SK-N-SH (cell line): ENCODE measurements around the gene RCOR2. TPM values are rescaled to one million over a fixed set of nuclear protein-coding genes. Genes with fewer than 3 reads are reported as not detected.

Experiments used
- CTCF ChIA-PET: fragments of 300-600, 350-600 bp; formaldehyde crosslinking; extraction: SDS; loops from one replicate; lab custom pipeline; 2021; lab: Yijun Ruan, JAX
- POLR2A ChIA-PET: fragments of 350-600 bp; sonication (Branson Sonifier 250); formaldehyde crosslinking; extraction: SDS; loops from one replicate; lab custom pipeline; 2020; ENCODE audit warnings: antibody characterized with exemption, inconsistent platforms; lab: Yijun Ruan, JAX
- DNase-seq: peaks from one replicate; pipeline ENCODE4 v3.0.0; 2012
- H2AFZ ChIP-seq: fragments of 200-600 bp; sonication (generic); 2 replicates; pipeline ENCODE4 v1.8.1; 2016; ENCODE audit warnings: antibody characterized with exemption, mild to moderate bottlenecking, low read depth
- H3F3A ChIP-seq: fragments of 200-600 bp; sonication (generic); replicated peaks from 2 replicates; pipeline ENCODE3; 2016; ENCODE audit warnings: antibody characterized with exemption, mild to moderate bottlenecking; ENCODE audit not compliant: insufficient read depth
- H3K27ac ChIP-seq, 2 experiments: fragments of 200-500 bp in 1 of 2; fragments of 200-600 bp in 1 of 2; sonication (Bioruptor generic) in 1 of 2; sonication (generic), shearing (Covaris generic) in 1 of 2; 2 replicates each; pipeline versions ENCODE4 v1.5.1 to v1.6.1; 2014 to 2016; ENCODE audit warnings: low read depth in 2 of 2, inconsistent platforms in 1 of 2, low read length in 1 of 2, mild to moderate bottlenecking in 1 of 2, mixed read lengths in 1 of 2
- H3K27me3 ChIP-seq: fragments of 200-600 bp; sonication (generic), shearing (Covaris generic); 2 replicates; pipeline ENCODE4 v1.6.1; 2016; ENCODE audit warnings: mixed run types; ENCODE audit not compliant: insufficient read depth
- H3K36me3 ChIP-seq, 2 experiments: fragments of 200-500 bp in 1 of 2; fragments of 200-600 bp in 1 of 2; sonication (Bioruptor generic) in 1 of 2; sonication (generic) in 1 of 2; replicated peaks in 1 of 2; 2 replicates each; pipeline versions ENCODE3 to v1.5.1; 2014 to 2016; ENCODE audit warnings: low read length in 1 of 2, mild to moderate bottlenecking in 1 of 2; ENCODE audit not compliant: insufficient read depth in 2 of 2, control insufficient read depth in 1 of 2
- H3K4me1 ChIP-seq, 2 experiments: fragments of 200-500 bp in 1 of 2; fragments of 200-600 bp in 1 of 2; sonication (Bioruptor generic) in 1 of 2; sonication (generic), shearing (Covaris generic) in 1 of 2; 2 replicates each; pipeline versions ENCODE4 v1.5.1 to v1.6.1; 2014 to 2016; ENCODE audit warnings: low read depth in 1 of 2, low read length in 1 of 2, mixed run types in 1 of 2; ENCODE audit not compliant: insufficient read depth in 2 of 2, control insufficient read depth in 1 of 2
- H3K4me2 ChIP-seq: fragments of 200-600 bp; sonication (generic), shearing (Covaris generic); 2 replicates; pipeline ENCODE4 v1.6.1; 2017; ENCODE audit warnings: mixed run types
- H3K4me3 ChIP-seq, 2 experiments: fragments of 200-500 bp in 1 of 2; fragments of 200-600 bp in 1 of 2; sonication (Bioruptor generic) in 1 of 2; sonication (generic), shearing (Covaris generic) in 1 of 2; 2 replicates each; pipeline versions ENCODE4 v1.5.1 to v1.8.1; 2014 to 2016; ENCODE audit warnings: low read depth in 2 of 2, inconsistent platforms in 1 of 2, low read length in 1 of 2, mild to moderate bottlenecking in 1 of 2, mixed read lengths in 1 of 2, moderate library complexity in 1 of 2
- H3K79me2 ChIP-seq: fragments of 200-600 bp; sonication (generic); 2 replicates; pipeline ENCODE4 v1.8.1; 2017; ENCODE audit warnings: mild to moderate bottlenecking; ENCODE audit not compliant: insufficient read depth
- H3K9ac ChIP-seq: fragments of 200-600 bp; sonication (generic); 2 replicates; pipeline ENCODE4 v1.6.1; 2017; ENCODE audit warnings: mixed run types
- H3K9me2 ChIP-seq: fragments of 200-600 bp; sonication (generic); 2 replicates; pipeline ENCODE4 v1.6.1; 2017; ENCODE audit warnings: mixed run types
- H3K9me3 ChIP-seq: fragments of 200-600 bp; sonication (generic); 2 replicates; pipeline ENCODE4 v1.6.1; 2017; ENCODE audit warnings: mixed run types, mild to moderate bottlenecking, moderate library complexity
- H4K20me1 ChIP-seq: fragments of 200-600 bp; sonication (generic); 2 replicates; pipeline ENCODE4 v1.6.1; 2017; ENCODE audit warnings: mild to moderate bottlenecking, mixed run types; ENCODE audit not compliant: insufficient read depth
- FOXJ3 ChIP-seq: sonication (generic); formaldehyde crosslinking; IDR thresholded peaks from 2 replicates; pipeline ENCODE4 v1.5.1; 2020; ENCODE audit warnings: mild to moderate bottlenecking, missing genetic modification reagents
- FOXM1 ChIP-seq: IDR thresholded peaks from 2 replicates; pipeline ENCODE4 v1.4.0; 2012; ENCODE audit warnings: low read depth, mild to moderate bottlenecking
- GABPA ChIP-seq: IDR thresholded peaks from 2 replicates; pipeline ENCODE4 v1.4.0; 2012; ENCODE audit warnings: low read depth, mild to moderate bottlenecking
- MEF2A ChIP-seq: IDR thresholded peaks from 2 replicates; pipeline ENCODE4 v1.4.0; 2012; ENCODE audit warnings: low read depth, borderline replicate concordance
- NFIC ChIP-seq: IDR thresholded peaks from 2 replicates; pipeline ENCODE4 v1.4.0; 2012; ENCODE audit warnings: borderline replicate concordance
- NRF1 ChIP-seq: IDR thresholded peaks from 2 replicates; pipeline ENCODE4 v1.6.1; 2012; ENCODE audit warnings: low read depth, mild to moderate bottlenecking, low read length
- POLR2AphosphoS5 ChIP-seq: IDR thresholded peaks from 2 replicates; pipeline ENCODE4 v1.6.1; 2012; ENCODE audit warnings: low read depth, low read length
- RAD21 ChIP-seq: IDR thresholded peaks from 2 replicates; pipeline ENCODE4 v1.6.1; 2012; ENCODE audit warnings: mild to moderate bottlenecking, low read length
- RCOR1 ChIP-seq: fragments of 150-350 bp; IDR thresholded peaks from 2 replicates; pipeline ENCODE4 v1.6.1; 2017; ENCODE audit warnings: antibody characterized with exemption, low read length
- RFX5 ChIP-seq: IDR thresholded peaks from 2 replicates; pipeline ENCODE4 v1.6.1; 2012; ENCODE audit warnings: mild to moderate bottlenecking, improper control_type of control experiment, low read length
- RXRA ChIP-seq: IDR thresholded peaks from 2 replicates; pipeline ENCODE4 v1.4.0; 2012; ENCODE audit warnings: low read depth, mild to moderate bottlenecking, borderline replicate concordance
- SIN3A ChIP-seq: IDR thresholded peaks from 2 replicates; pipeline ENCODE4 v1.6.1; 2012; ENCODE audit warnings: low read depth, mild to moderate bottlenecking, low read length, moderate library complexity, borderline replicate concordance
- WGBS: methylation state at CpG from one replicate; pipeline ENCODE4 v1.1.6; 2017; ENCODE audit warnings: low lambda C conversion rate; 5-methylcytosine and 5-hydroxymethylcytosine counted together
- polyA plus RNA-seq, 3 experiments: library from polyadenylated mRNA; depleted of rRNA; stranded (reverse); fragments of >200 nt; gene quantifications; 2 replicates each; pipeline ENCODE4 v1.2.3, GENCODE V29; 2012
- TF ChIP-seq, protein P1 (sequence below): IDR thresholded peaks from 2 replicates; pipeline ENCODE4 v1.6.1; 2012; ENCODE audit warnings: mild to moderate bottlenecking, low read depth, low read length, moderate library complexity
- TF ChIP-seq, protein P2 (sequence below): IDR thresholded peaks from 2 replicates; pipeline ENCODE4; 2012
- TF ChIP-seq, protein P3 (sequence below): IDR thresholded peaks from 2 replicates; pipeline ENCODE4 v1.4.0; 2012; ENCODE audit warnings: low read depth, borderline replicate concordance
- TF ChIP-seq, protein P4 (sequence below): IDR thresholded peaks from 2 replicates; pipeline ENCODE4 v1.4.0; 2012; ENCODE audit warnings: low read depth

Gene RCOR2
- polyA plus RNA-seq, 1 of the 3 experiments (the other 2 are of a cell fraction): 1.1 TPM

DNA sequence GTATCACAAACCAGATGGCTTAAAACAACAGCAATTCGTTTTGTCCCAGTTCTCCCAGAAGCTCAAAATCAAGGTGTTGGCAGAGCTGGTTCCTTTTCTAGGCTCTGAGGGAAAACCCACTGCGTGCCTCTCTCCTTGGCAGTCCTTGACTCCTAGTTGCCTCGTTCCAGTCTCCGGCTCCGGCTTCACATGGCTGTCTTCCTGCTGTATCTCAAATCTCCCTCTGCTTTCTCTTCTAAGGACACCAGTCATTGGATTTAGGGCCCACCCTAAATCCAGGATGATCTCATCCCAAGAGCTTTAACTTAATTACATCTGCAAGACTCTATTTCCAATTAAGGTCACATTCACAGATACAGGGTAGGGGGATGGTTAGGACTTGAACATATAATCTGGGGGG lies 12.7 kb upstream of the RCOR2 start:
- Histone ChIP-seq H3K4me3 (no peak overlapping the region), H3K27ac (no peak overlapping the region), H3K4me1 (no peaks in the 10 kb centered on the region), H3F3A (no peaks in the 10 kb centered on the region), H3K27me3 (no peaks in the 10 kb centered on the region), H3K79me2 (no peaks in the 10 kb centered on the region), H3K4me2 (no peak overlapping the region), H3K9me2 (no peaks in the 10 kb centered on the region), H3K9me3 (no peaks in the 10 kb centered on the region), H3K9ac (no peak overlapping the region), H2AFZ (no peak overlapping the region), H3K36me3 (no peaks in the 10 kb centered on the region), H4K20me1 (no peaks in the 10 kb centered on the region)
- DNase-seq: no peak
- ChIA-PET POLR2A (interaction anchor here (0.6 kb wide), 1 partner anchor 15 kb away, joined by 5 read pairs; no protein-coding TSS in a partner anchor), CTCF (interaction anchor here (1.3 to 1.6 kb wide), 2 partner anchors 20 to 93 kb away, joined by 3 to 5 read pairs; no protein-coding TSS in a partner anchor)
- TF ChIP-seq FOXJ3 (CRISPR knock-in tag): no peak
- TF ChIP-seq NFIC: no peak
- TF ChIP-seq RFX5: no peak
- no peak for TF ChIP-seq NRF1
- TF ChIP-seq RCOR1: no peak
- TF ChIP-seq RAD21: no peak
- 76% methylated on average over 5 of the region's 5 CpGs for WGBS

DNA sequence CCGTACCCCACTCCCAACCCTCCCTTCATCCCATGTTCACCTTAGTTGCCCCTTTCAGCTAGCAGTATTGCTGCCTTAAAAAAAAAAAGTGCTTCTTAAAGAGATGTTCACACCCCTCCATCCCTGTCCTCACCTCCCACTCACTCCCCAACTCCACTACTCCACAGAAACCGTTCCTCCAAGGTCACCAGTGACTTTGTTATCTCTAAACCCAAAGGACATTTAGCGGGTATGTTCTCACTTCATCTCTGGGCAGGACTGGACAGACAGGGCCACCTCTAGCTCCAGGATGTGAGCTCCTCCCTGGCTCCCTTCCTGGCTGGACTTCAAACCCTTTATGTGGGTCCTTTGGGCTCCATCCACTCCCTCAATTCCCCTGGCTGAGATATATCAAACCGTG lies 6.4 kb upstream of the RCOR2 start:
- Histone ChIP-seq H3F3A (no peaks in the 10 kb centered on the region), H2AFZ (no peak overlapping the region), H3K4me1 (peaks cover 0 to 22% of the 10 kb centered on the region in 2 experiments; a peak in 1 of 4 replicates), H3K4me2 (no peak overlapping the region), H3K36me3 (no peaks in the 10 kb centered on the region), H3K4me3 (no peak overlapping the region), H3K79me2 (no peaks in the 10 kb centered on the region), H4K20me1 (no peaks in the 10 kb centered on the region), H3K27ac (no peak overlapping the region), H3K9me2 (no peaks in the 10 kb centered on the region), H3K9ac (no peak overlapping the region), H3K27me3 (no peaks in the 10 kb centered on the region), H3K9me3 (no peaks in the 10 kb centered on the region)
- DNase-seq: no peak
- ChIA-PET CTCF (interaction anchor here (1.0 to 1.3 kb wide), 2 partner anchors 11 to 23 kb away, joined by 3 read pairs; no protein-coding TSS in a partner anchor), POLR2A (no interaction called here)
- 43% methylated on average over 4 of the region's 4 CpGs for WGBS
- TF ChIP-seq POLR2AphosphoS5 (no peak), RAD21 (no peak), FOXM1 (no peak), SIN3A (no peak), RFX5 (no peak), GABPA (no peak), RXRA (no peak), MEF2A (no peak), FOXJ3 (CRISPR knock-in tag) (no peak)
- TF ChIP-seq, protein P1, sequence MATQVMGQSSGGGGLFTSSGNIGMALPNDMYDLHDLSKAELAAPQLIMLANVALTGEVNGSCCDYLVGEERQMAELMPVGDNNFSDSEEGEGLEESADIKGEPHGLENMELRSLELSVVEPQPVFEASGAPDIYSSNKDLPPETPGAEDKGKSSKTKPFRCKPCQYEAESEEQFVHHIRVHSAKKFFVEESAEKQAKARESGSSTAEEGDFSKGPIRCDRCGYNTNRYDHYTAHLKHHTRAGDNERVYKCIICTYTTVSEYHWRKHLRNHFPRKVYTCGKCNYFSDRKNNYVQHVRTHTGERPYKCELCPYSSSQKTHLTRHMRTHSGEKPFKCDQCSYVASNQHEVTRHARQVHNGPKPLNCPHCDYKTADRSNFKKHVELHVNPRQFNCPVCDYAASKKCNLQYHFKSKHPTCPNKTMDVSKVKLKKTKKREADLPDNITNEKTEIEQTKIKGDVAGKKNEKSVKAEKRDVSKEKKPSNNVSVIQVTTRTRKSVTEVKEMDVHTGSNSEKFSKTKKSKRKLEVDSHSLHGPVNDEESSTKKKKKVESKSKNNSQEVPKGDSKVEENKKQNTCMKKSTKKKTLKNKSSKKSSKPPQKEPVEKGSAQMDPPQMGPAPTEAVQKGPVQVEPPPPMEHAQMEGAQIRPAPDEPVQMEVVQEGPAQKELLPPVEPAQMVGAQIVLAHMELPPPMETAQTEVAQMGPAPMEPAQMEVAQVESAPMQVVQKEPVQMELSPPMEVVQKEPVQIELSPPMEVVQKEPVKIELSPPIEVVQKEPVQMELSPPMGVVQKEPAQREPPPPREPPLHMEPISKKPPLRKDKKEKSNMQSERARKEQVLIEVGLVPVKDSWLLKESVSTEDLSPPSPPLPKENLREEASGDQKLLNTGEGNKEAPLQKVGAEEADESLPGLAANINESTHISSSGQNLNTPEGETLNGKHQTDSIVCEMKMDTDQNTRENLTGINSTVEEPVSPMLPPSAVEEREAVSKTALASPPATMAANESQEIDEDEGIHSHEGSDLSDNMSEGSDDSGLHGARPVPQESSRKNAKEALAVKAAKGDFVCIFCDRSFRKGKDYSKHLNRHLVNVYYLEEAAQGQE: no peak
- TF ChIP-seq, protein P2, sequence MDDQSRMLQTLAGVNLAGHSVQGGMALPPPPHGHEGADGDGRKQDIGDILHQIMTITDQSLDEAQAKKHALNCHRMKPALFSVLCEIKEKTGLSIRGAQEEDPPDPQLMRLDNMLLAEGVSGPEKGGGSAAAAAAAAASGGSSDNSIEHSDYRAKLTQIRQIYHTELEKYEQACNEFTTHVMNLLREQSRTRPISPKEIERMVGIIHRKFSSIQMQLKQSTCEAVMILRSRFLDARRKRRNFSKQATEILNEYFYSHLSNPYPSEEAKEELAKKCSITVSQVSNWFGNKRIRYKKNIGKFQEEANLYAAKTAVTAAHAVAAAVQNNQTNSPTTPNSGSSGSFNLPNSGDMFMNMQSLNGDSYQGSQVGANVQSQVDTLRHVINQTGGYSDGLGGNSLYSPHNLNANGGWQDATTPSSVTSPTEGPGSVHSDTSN: no peak
- TF ChIP-seq, protein P3, sequence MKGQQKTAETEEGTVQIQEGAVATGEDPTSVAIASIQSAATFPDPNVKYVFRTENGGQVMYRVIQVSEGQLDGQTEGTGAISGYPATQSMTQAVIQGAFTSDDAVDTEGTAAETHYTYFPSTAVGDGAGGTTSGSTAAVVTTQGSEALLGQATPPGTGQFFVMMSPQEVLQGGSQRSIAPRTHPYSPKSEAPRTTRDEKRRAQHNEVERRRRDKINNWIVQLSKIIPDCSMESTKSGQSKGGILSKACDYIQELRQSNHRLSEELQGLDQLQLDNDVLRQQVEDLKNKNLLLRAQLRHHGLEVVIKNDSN: no peak
- TF ChIP-seq, protein P4, sequence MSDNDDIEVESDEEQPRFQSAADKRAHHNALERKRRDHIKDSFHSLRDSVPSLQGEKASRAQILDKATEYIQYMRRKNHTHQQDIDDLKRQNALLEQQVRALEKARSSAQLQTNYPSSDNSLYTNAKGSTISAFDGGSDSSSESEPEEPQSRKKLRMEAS: no peak
